ENCODE results near the gene TMEM221. TPM values are rescaled to one million over a fixed set of nuclear protein-coding genes. Genes with fewer than 3 reads are reported as not detected.

The TMEM221 gene
- total and polyA plus RNA-seq, 5 experiments from 2014 or later, result 0.13 TPM; not detected in 4

DNA sequence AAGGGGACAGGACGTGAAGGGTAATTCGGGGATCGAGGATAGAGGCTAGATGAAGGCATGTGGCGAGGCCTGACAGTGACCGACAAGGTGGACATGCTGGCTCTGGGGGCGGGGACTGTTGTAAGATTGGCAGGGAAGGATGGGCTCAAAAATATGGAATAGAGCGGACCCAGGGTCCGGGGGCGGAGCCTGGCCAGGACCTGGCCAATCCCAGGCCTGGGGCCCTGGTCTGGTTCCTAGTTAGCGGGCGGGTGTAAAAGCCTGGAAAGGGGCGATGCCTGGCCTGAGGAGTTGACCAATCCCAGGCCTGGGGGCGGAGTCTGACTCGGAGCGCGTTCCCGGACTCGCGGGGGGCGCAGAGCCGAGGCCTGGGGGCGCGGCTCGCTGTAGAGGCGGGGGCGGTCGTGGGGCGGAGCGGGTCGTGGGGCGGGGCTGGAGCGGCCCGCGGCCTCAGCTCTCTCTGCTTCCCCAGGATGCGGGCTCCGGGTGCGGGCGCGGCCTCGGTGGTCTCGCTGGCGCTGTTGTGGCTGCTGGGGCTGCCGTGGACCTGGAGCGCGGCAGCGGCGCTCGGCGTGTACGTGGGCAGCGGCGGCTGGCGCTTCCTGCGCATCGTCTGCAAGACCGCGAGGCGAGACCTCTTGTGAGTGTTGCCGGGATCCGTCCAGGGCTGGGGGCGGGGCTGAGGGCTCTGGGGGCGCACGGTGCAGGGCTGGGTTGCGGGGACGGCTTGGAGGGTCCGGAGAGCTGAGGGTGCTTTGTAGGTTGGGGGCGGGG lies 21.8 kb upstream of the TMEM221 start, which contains the start of gene SLC27A1:
SLC27A1 (plus strand) TSS at position 457 of the 774 bp plus-strand sequence; CDS start at position 474, 17 bp downstream.
- POLR2A ChIA-PET, result interaction anchor here (0.6 to 2.1 kb wide), 12 partner anchors 9 to 1396 kb away, joined by 3 to 10 read pairs (median 4); partner anchors contain the start of genes ABHD8, CCDC124 and PGLS
- Mint-ChIP-seq H3K9me3 (no peaks in the 10 kb centered on the region), H3K36me3 (no peaks in the 10 kb centered on the region), H3K4me3 (peak within 1 kb of the TSS; percentile 85 to 100 (median 96)), H3K4me1 (peaks cover 20 to 58% (median 36%) of the 10 kb centered on the region in 4 donors), H3K27ac (peak within 1 kb of the TSS; percentile 79 to 98 (median 94)), H3K27me3 (no peaks in the 10 kb centered on the region)
- ATAC-seq, result peak; percentile 73 to 80
- peak; percentile 77 to 94 (median 92) for DNase-seq

DNA sequence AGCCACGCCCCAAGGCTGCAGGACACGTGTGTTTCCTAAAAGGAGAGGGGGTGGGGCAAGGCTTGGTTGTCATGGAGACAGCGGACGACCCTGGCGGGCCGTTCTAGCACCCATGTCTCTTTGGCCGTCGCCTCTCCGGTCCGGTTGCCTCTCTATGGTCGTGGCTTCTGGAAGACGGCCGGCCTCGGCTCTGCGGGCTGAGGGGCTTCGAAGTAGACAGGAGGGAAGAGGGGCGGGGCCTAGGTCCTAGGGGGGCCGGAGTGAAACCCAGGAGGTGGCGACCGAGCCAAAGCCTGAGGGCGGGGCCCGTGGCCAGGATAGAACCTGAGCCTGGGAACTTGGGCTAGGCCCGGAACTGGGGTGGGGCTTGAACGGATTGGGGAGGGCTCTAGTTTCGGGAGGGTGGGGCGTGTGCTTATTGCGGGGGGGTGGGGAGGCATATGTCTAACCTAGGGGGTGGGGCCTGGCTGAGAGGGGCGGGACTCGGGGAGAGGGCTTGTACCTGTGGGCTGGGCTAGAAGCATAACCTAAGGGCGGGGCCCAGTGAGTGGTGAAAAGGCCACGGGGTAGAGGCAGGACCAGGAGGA lies 21.1 kb upstream of the TMEM221 start:
- Mint-ChIP-seq H3K27me3 (no peaks in the 10 kb centered on the region), H3K4me1 (peaks cover 20 to 58% (median 36%) of the 10 kb centered on the region in 4 donors), H3K27ac (peak overlapping the region; percentile 79 to 98 (median 94)), H3K9me3 (no peaks in the 10 kb centered on the region), H3K36me3 (no peaks in the 10 kb centered on the region), H3K4me3 (peak overlapping the region; percentile 85 to 100 (median 96))
- peak in 9 of 10 donors; percentile 84 to 98 (median 91) for DNase-seq
- ATAC-seq, result peak; percentile 77 to 82
- POLR2A ChIA-PET, result interaction anchor here (0.6 to 2.1 kb wide), 5 partner anchors 11 to 166 kb away, joined by 3 to 10 read pairs (median 3); partner anchors contain the start of gene ABHD8

DNA sequence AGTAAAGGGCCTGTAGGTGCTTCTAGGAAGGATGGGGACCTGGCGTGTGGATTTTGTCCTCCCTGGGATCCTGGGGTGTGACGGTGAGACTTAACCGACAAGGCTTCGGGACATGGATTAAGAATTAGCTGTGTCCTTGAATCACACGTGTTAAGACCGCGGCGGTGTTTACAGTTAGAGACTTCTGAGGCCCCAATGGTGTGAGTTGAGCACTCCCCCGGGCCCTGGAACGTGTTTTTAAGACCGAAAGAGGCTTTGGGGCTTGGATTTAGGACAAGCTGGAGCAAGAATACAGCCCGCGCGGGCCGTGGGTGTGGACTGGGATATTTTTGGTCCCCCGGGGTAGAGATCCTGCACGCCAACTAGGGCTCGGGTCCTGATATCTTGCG lies 20.6 kb upstream of the TMEM221 start:
- ATAC-seq (peak in 1 of 2 donors; percentile 1), DNase-seq (peak in 1 of 10 donors; percentile 30)
- POLR2A ChIA-PET, result interaction anchor here (1.0 kb wide), 1 partner anchor 166 kb away, joined by 3 read pairs; the partner anchor contains the start of gene ABHD8
- Mint-ChIP-seq H3K9me3 (no peaks in the 10 kb centered on the region), H3K4me1 (peaks cover 20 to 58% (median 36%) of the 10 kb centered on the region in 4 donors), H3K27me3 (no peaks in the 10 kb centered on the region), H3K4me3 (peak overlapping the region; percentile 85 to 100 (median 96)), H3K27ac (peak overlapping the region; percentile 79 to 98 (median 94)), H3K36me3 (no peaks in the 10 kb centered on the region)

DNA sequence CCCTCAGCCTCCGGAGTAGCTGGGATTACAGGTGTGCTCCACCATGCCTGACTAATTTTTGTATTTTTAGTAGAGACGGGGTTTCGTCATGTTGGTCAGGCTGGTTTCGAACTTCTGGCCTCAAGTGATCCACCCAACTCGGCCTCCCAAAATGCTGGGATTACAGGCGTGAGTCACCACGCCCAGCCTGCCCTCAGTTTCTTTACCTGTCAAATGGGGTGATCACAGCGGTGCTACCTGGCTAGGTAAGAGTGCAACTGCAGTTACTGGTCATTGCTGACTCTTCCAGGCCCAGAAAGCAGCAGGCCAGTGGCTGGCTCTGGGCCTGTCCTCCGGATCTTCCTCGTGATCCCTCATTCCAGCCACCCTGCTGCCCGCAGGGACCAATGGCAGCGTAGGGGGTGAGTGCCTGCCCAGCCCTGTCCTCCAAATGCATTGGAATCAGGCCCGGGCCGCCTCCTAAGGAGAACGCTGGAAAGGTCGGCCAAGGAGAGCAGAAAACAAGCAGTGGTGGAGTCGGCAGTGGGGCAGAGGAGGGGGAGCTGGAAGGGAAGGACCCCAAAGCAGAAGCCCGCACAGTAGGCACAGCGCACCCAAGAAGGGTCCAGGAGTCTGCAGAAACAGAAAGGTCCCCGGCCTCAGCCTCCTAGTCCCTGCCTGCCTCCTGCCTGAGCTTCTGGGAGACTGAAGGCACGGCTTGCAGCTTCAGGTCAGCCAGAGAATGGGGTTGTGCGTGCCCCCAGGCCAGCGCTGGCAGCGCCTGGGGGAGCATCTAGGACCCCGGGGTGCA lies 20.0 kb upstream of the TMEM221 start:
- POLR2A ChIA-PET, result no interaction called here
- Mint-ChIP-seq H3K27me3 (no peaks in the 10 kb centered on the region), H3K4me1 (peaks cover 20 to 58% (median 36%) of the 10 kb centered on the region in 4 donors), H3K27ac (peak overlapping the region; percentile 79 to 98 (median 94)), H3K4me3 (peak overlapping the region; percentile 85 to 100 (median 96)), H3K36me3 (no peaks in the 10 kb centered on the region), H3K9me3 (no peaks in the 10 kb centered on the region)
- DNase-seq (no peak), ATAC-seq (no peak)

DNA sequence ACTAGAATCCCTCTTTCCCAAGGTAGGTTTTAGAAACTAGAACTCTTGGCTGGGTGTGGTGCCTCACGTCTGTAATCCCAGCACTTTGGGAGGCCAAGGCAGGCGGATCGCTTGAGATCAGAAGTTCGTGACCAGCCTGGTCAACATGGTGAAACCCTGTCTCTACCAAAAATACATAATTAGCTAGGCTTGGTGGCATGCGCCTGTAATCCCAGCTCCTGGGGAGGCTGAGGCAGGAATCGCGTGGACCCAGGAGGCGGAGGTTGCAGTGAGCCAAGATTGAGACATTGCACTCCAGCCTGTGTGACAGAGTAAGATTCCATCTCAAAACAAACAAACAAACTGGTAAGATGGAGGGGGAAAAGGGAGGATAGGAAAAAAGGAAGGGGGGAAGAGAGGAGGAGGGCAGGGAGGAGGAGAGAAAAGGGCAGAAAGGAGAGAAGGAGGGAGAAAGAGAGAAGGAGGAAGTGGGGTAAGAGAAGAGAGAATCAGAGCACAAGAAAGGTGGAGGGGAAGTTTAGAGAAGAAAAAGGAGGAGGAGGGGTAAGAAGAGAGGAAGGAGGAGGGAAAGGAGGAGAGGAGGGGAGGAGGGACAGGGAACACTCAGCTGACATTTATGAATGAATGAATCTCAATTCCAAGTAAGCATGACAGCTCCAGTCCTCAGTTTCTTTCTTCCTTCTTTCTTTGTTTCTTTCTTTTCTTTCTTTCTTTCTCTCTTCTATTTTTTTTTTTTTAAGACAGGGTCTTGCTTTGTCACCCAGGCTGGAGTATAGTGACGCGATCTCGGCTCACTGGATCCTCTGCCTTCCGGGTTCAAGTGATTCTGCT lies 19.2 kb upstream of the TMEM221 start:
- Mint-ChIP-seq H3K27ac (peak overlapping the region in 9 of 10 donors; percentile 15 to 96 (median 75)), H3K4me1 (peaks cover 20 to 53% (median 29%) of the 10 kb centered on the region in 4 donors), H3K36me3 (no peaks in the 10 kb centered on the region), H3K4me3 (peak overlapping the region in 2 of 10 donors; percentile 3 to 11), H3K27me3 (peaks cover 0 to 2% (median 0%) of the 10 kb centered on the region in 5 donors), H3K9me3 (no peaks in the 10 kb centered on the region)
- no peak for DNase-seq
- ATAC-seq, result no peak
- POLR2A ChIA-PET, result interaction anchor here (1.1 kb wide), 1 partner anchor 19 kb away, joined by 3 read pairs; no protein-coding TSS in a partner anchor

DNA sequence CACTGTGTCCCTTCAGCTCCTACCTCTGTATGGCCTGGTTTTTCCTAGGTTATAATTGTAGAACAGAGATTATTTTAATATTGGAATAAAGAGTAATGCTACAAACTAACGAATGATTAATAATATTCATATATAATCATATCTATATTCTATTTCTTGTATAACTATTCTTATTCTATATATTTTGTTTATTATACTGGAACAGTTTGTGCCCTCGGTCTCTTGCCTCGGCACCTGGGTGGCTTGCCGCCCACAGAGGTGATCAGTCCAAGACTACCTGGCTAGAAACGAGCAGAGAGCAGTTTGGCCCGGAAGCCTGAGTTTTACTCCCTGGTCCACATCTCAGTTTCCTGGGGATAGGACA lies 18.0 kb upstream of the TMEM221 start:
- no peak for ATAC-seq
- POLR2A ChIA-PET, result interaction anchor here (1.3 kb wide), 1 partner anchor 121 kb away, joined by 3 read pairs; no protein-coding TSS in a partner anchor
- H3K4me3 Mint-ChIP-seq, result no peak overlapping the region
- peaks cover 0 to 4% (median 0%) of the 10 kb centered on the region in 5 donors for H3K27me3 Mint-ChIP-seq
- DNase-seq, result no peak
- H3K36me3 Mint-ChIP-seq, result no peaks in the 10 kb centered on the region
- H3K4me1 Mint-ChIP-seq, result peaks cover 20 to 47% (median 25%) of the 10 kb centered on the region in 4 donors
- peak overlapping the region in 2 of 10 donors; percentile 25 to 43 for H3K27ac Mint-ChIP-seq
- no peaks in the 10 kb centered on the region for H3K9me3 Mint-ChIP-seq

DNA sequence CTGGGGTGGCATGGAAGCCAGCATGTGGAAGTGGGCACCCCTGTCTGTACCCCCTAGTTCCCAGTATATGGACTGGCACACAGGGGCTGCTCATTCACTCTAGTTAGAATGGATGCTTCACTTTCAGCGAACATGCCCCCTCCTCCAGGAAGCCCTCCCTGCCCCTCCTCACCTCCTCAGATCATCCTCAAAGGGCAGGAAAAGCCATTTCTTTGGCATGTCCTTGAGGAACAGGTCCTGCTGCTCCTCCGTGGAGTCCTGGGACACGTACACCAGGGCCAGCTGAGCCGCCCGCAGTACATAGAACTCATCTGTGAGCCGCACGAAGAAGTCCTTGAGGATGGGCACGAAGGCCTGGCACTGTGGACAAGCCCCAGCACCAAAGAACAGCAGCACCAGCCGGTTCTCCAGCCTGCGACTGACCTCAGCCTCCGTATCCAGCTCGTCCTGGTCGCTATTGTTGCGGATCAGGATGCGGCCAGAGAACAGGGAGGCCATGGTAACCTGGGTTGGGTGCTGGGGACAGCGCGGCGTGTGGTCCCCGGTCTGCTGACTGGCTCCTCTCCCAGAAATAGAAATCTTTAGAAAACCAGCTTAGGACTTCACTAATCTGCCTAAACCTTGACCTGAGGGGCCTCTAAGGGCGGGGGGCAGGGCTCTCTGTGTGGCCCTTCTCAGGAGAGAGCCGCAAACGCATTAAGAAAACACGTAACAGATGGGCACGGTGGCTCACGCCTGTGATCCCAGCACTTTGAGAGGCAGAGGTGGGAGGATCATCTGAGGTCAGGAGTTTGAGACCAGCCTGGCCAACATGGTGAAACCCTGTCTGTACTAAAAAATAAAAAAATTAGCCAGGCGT lies 12.1 kb upstream of the TMEM221 start, which contains the start of gene NXNL1:
NXNL1 (minus strand) TSS at position 555 of the 859 bp plus-strand sequence; CDS start at position 498, 57 bp downstream.
- Mint-ChIP-seq H3K36me3 (no peaks in the 10 kb centered on the region), H3K27ac (peak within 1 kb of the TSS in 1 of 10 donors; percentile 24), H3K4me1 (peaks cover 0 to 5% (median 1%) of the 10 kb centered on the region in 4 donors), H3K9me3 (no peaks in the 10 kb centered on the region), H3K27me3 (peaks cover 10 to 50% (median 19%) of the 10 kb centered on the region in 5 donors), H3K4me3 (no peak within 1 kb of the TSS)
- DNase-seq (no peak), ATAC-seq (no peak)
- POLR2A ChIA-PET, result no interaction called here

DNA sequence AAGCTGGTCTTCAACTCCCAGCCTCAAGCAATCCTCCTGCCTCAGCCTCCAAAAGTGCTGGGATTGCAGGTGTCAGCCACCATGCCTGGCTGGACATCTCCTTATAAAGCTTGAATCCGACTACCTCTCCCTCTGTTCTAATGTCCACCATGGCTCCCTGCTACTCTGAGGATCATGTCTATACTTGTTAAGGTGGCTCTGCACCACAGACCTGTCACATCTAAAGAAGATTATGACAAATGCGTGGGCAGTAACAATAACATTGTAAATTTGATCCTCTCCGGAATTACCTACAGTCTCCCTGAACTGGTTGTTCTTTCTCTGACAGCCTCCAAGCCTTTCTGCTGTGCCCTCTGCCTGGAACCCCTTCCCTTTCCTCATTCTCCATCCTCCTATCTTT lies 10.5 kb upstream of the TMEM221 start:
- ATAC-seq (no peak), DNase-seq (no peak)
- Mint-ChIP-seq H3K9me3 (no peaks in the 10 kb centered on the region), H3K27ac (no peak overlapping the region), H3K4me3 (no peak overlapping the region), H3K4me1 (peaks cover 0 to 11% (median 2%) of the 10 kb centered on the region in 4 donors), H3K27me3 (peaks cover 10 to 60% (median 20%) of the 10 kb centered on the region in 5 donors), H3K36me3 (no peaks in the 10 kb centered on the region)
- POLR2A ChIA-PET, result interaction anchor here (0.8 kb wide), 1 partner anchor 11 kb away, joined by 3 read pairs; the partner anchor contains the start of gene SLC27A1

DNA sequence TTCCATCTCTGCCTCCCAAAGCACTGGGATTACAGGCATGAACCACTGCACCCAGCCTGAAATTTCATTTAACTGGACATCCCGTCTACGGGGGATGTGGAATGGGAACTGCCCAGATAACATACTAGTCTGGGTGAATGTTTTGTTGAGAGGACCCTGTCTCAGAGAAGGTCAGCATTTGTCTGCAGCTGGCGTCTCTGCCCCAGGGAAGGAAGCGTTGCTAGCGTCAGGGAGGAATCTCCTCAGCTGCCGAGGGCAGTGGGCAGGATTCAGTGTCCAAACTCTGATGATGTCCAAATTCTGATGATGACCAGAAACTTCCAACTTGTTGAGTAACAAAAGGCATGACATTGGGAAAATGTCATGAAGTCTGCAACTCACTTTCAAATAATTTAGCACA lies 9.1 kb upstream of the TMEM221 start:
- ATAC-seq (no peak), DNase-seq (no peak)
- H3K4me3 Mint-ChIP-seq, result no peak overlapping the region
- H3K27me3 Mint-ChIP-seq, result peaks cover 13 to 62% (median 24%) of the 10 kb centered on the region in 5 donors
- no peaks in the 10 kb centered on the region for H3K9me3 Mint-ChIP-seq
- H3K27ac Mint-ChIP-seq, result no peak overlapping the region
- POLR2A ChIA-PET, result no interaction called here
- no peaks in the 10 kb centered on the region for H3K36me3 Mint-ChIP-seq
- H3K4me1 Mint-ChIP-seq, result peaks cover 0 to 15% (median 5%) of the 10 kb centered on the region in 4 donors

DNA sequence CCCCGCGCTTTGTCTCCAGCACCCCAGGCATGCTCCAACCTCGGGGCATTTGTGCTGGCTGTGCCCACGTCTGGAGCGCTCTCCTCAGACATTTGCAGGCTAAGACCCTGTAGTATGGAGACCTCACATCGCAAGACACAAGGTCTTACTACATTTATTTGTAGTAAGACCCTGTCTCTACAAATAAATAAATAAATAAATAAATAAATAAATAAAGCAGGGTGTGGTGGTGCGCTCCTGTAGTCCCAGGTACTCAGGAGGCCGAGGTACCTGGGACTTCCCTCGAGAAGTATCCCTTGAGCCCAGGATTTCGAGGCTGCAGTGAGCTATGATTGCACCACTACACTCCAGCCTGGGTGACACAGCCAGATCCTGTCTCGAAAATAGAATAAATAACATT lies 7.7 kb upstream of the TMEM221 start:
- POLR2A ChIA-PET, result no interaction called here
- no peak overlapping the region for H3K27ac Mint-ChIP-seq
- no peaks in the 10 kb centered on the region for H3K9me3 Mint-ChIP-seq
- DNase-seq (no peak), ATAC-seq (no peak)
- peaks cover 0 to 15% (median 5%) of the 10 kb centered on the region in 4 donors for H3K4me1 Mint-ChIP-seq
- peaks cover 13 to 69% (median 26%) of the 10 kb centered on the region in 5 donors for H3K27me3 Mint-ChIP-seq
- H3K4me3 Mint-ChIP-seq, result peak overlapping the region in 2 of 10 donors; percentile 8 to 38
- no peaks in the 10 kb centered on the region for H3K36me3 Mint-ChIP-seq

Measured in naive thymus-derived CD8-positive, alpha-beta T cell (primary cell).